Activated CD4-positive, CD25-positive, alpha-beta regulatory T cell (primary cell): ENCODE measurements around the gene CHST7.
"Not testable (repeated sequence)": the region's sequence is repeated elsewhere in the genome, so short reads cannot be mapped to it uniquely, and the experiment has no call there.

Experiments used
- DNase-seq, 4 experiments: peaks; one replicate each; lab custom pipeline; 2025; lab: John Stamatoyannopoulos, UW

Gene CHST7, protein sequence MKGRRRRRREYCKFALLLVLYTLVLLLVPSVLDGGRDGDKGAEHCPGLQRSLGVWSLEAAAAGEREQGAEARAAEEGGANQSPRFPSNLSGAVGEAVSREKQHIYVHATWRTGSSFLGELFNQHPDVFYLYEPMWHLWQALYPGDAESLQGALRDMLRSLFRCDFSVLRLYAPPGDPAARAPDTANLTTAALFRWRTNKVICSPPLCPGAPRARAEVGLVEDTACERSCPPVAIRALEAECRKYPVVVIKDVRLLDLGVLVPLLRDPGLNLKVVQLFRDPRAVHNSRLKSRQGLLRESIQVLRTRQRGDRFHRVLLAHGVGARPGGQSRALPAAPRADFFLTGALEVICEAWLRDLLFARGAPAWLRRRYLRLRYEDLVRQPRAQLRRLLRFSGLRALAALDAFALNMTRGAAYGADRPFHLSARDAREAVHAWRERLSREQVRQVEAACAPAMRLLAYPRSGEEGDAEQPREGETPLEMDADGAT

DNA sequence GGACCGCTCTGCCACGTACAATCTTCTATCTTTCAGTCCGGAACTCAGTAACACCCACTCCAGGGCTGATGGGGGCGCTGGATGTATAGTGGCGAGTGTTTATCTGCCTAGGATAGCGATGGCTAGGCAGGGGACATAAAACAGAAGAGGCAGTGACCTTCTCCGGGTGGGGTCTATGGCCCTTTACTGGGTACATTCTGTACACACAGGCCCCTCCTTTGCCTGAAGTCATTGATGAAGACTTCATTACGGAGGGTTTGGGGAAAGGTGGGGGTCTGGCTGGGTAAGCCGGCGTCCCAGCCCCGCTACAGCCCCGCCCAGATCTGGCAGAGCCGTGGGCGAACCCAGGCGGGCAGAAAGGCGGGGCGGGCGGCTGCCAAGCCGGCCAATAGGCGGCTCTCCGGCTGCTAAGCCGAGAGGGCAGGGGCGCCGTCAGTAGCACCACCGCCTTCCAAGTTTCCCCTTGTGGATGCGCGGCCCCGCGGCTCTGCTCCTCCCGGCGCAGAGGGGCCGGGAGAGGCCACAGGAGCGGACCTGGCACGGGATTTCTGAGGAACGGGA is at the start of gene CHST7:
Gene CHST7, plus strand, starts transcription at position 435 of the 561 bp plus-strand sequence. CDS start 167 bp downstream, outside the sequence.
- peak; percentile 21 to 38 (median 25) for DNase-seq

DNA sequence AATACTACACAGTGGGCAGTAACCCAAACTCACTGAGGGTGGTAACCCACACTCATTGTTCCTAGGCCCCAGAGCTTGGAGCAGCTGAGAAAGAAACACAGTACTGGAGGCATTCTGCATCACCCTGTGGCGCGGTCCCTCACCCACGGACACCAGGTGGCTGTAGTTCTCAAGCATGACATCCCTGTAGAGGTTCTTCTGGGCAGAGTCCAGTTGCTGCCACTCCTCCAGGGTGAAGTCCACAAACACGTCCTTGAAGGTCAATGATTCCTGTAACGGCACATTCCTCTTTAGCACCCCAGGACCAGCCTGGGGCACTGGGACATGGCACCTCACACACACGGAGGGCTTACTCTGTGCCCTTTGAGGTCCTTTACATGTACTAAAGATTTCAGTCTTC is 44.9 kb upstream of the CHST7 start:
- not testable (repeated sequence) for DNase-seq

- not testable (repeated sequence) for DNase-seq
Observed at GRCh38 chrX:46529740-46530403, 43.7 kb upstream of the CHST7 start.

GRCh38 chrX:46530404-46530908 is 43.1 kb upstream of the CHST7 start:
- DNase-seq: not testable (repeated sequence)

DNA sequence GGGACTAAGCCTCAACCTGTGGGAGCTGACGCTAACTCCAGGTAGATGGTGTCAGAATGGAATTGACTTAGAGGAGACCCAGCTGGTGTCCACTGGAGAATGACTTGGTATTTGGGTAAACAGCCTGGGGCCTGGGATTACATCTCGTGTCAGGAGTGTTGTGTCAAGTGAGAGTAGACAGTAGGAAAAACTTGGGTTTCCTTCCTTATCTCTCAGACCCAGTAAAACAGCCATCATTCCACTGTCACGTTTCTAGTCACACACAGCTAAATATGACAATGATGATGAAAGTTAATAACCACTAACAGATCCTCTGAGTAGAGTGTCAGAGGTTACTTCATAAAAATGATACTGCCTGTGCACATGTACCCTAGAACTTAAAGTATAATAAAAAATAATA is 42.1 kb upstream of the CHST7 start:
- DNase-seq: no peak

DNA sequence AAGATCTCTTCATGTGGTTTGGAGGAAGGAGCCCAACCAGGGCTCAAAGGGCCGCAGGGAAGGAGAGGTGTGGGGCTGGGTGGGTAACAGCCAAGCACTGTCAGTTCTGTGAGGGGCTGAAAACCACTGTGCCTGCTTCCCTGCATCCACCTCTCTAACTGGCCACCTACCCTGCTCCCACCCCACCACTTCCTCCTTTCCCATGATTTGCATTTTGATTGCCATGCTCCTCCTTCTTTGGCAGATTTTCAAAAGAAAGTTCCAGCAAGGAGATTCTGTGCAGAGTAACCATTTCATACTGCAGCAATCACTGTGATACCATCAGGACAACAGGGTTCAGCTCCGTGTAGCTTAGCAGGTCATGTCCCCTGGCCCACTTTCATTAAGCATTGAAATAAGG is 30.1 kb upstream of the CHST7 start:
- DNase-seq: no peak

DNA sequence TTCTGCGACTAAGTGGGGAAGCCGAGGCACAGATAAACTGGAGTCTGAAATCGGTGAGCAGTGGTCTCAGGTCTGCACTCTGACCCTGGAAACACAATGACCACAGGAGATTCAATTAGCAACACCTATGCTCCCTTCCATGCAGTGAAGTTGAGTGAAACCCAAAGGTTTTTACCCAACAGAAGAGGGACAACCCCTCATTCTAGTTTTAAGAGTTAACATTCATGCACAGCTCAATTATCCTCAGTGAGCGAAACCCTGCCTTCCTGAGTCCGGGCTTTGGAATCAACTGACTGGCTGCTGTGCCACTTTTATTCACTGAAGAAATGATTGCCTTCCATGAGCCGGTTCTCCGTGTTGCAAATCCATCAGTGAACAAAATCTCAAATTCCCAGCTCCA is 29.0 kb upstream of the CHST7 start:
- peak in 1 of 4 experiments; percentile 3 for DNase-seq

GRCh38 chrX:46545111-46546005 is 28.2 kb upstream of the CHST7 start, which contains the start of gene ZNF674:
Gene ZNF674 (minus strand): TSS chrX:46545421. CDS start chrX:46542087, 3,334 bp downstream.
- peak; percentile 77 to 89 (median 82) for DNase-seq

- no peak for DNase-seq
Observed at GRCh38 chrX:46547857-46548256, 25.7 kb upstream of the CHST7 start.

GRCh38 chrX:46549914-46550313 is 23.7 kb upstream of the CHST7 start:
- no peak for DNase-seq

- DNase-seq: no peak
Observed at GRCh38 chrX:46551494-46552128, 22.0 kb upstream of the CHST7 start.

GRCh38 chrX:46553935-46554334 is 19.6 kb upstream of the CHST7 start:
- DNase-seq: no peak

GRCh38 chrX:46554942-46555341 is 18.6 kb upstream of the CHST7 start:
- no peak for DNase-seq

- no peak for DNase-seq
Observed at GRCh38 chrX:46559062-46559461, 14.5 kb upstream of the CHST7 start.

GRCh38 chrX:46561824-46562657 is 11.5 kb upstream of the CHST7 start:
- no peak for DNase-seq

- no peak for DNase-seq
Observed at GRCh38 chrX:46567388-46567787, 6.2 kb upstream of the CHST7 start.

GRCh38 chrX:46569621-46570020 is 3.9 kb upstream of the CHST7 start:
- DNase-seq: no peak

GRCh38 chrX:46571423-46572339 is 1.9 kb upstream of the CHST7 start:
- no peak for DNase-seq
